ENCODE measurements around the gene CADM1. TPM values are rescaled to one million over a fixed set of nuclear protein-coding genes. Genes with fewer than 3 reads are reported as not detected.

Gene CADM1
- total and polyA plus RNA-seq, 8 donors: 0.58 to 29.7 (median 5.3) TPM

- 76 to 85% (median 84%) methylated on average over 4 of the region's 4 CpGs for WGBS, 5 donors
- intact Hi-C loops (cut with DNase I; ENCODE audit: low total_unique reads): no loop called here
- Histone ChIP-seq H3K9me3 (no peaks in the 10 kb centered on the region), H3K27ac (no peak overlapping the region), H3K36me3 (no peaks in the 10 kb centered on the region), H3K27me3 (no peaks in the 10 kb centered on the region), H3K4me3 (no peak overlapping the region), H3K4me1 (no peaks in the 10 kb centered on the region)
- DNase-seq: no peak
- TF ChIP-seq POLR2AphosphoS5 (IDR thresholded peaks at IDR 0.05) (no peak), CTCF (IDR thresholded peaks at IDR 0.05) (no peak), POLR2A (IDR thresholded peaks at IDR 0.05) (no peak), EP300 (IDR thresholded peaks at IDR 0.05) (no peak)
Observed at GRCh38 chr11:115365907-115366306, 138.3 kb downstream of the CADM1 start.

- DNase-seq: no peak
- TF ChIP-seq POLR2AphosphoS5 (IDR thresholded peaks at IDR 0.05) (no peak), CTCF (IDR thresholded peaks at IDR 0.05) (no peak), EP300 (IDR thresholded peaks at IDR 0.05) (no peak), POLR2A (IDR thresholded peaks at IDR 0.05) (no peak)
- H3K27ac ChIP-seq: no peak overlapping the region
- no peaks in the 10 kb centered on the region for H3K9me3 ChIP-seq
- no peaks in the 10 kb centered on the region for H3K27me3 ChIP-seq
- no peaks in the 10 kb centered on the region for H3K36me3 ChIP-seq
- H3K4me3 ChIP-seq: no peak overlapping the region
- intact Hi-C loops (cut with DNase I; ENCODE audit: low total_unique reads): no loop called here
- WGBS, 5 donors: 80 to 92% (median 82%) methylated on average over 3 of the region's 3 CpGs
- no peaks in the 10 kb centered on the region for H3K4me1 ChIP-seq
Observed at GRCh38 chr11:115364896-115365295, 139.3 kb downstream of the CADM1 start.

GRCh38 chr11:115363921-115364320, 140.3 kb downstream of the CADM1 start:
- no peaks in the 10 kb centered on the region for H3K4me1 ChIP-seq
- no peaks in the 10 kb centered on the region for H3K36me3 ChIP-seq
- intact Hi-C loops (cut with DNase I; ENCODE audit: low total_unique reads): no loop called here

GRCh38 chr11:115363426-115363825, 140.8 kb downstream of the CADM1 start:
- Histone ChIP-seq H3K27me3 (no peaks in the 10 kb centered on the region), H3K4me3 (no peak overlapping the region), H3K4me1 (no peaks in the 10 kb centered on the region), H3K27ac (no peak overlapping the region), H3K36me3 (no peaks in the 10 kb centered on the region), H3K9me3 (no peaks in the 10 kb centered on the region)
- DNase-seq: no peak
- 78 to 89% (median 83%) methylated on average over 2 of the region's 2 CpGs for WGBS, 5 donors
- TF ChIP-seq POLR2AphosphoS5 (IDR thresholded peaks at IDR 0.05) (no peak), POLR2A (IDR thresholded peaks at IDR 0.05) (no peak), CTCF (IDR thresholded peaks at IDR 0.05) (no peak), EP300 (IDR thresholded peaks at IDR 0.05) (no peak)
- intact Hi-C loops (cut with DNase I; ENCODE audit: low total_unique reads): no loop called here

More at GRCh38 chr11:115363921-115364320, 140.3 kb downstream of the CADM1 start:
- Histone ChIP-seq H3K9me3 (no peaks in the 10 kb centered on the region), H3K27ac (no peak overlapping the region), H3K4me3 (no peak overlapping the region), H3K27me3 (no peaks in the 10 kb centered on the region)
- DNase-seq: no peak
- no peak for TF ChIP-seq CTCF (IDR thresholded peaks at IDR 0.05)
- TF ChIP-seq POLR2A (IDR thresholded peaks at IDR 0.05): no peak
- no peak for TF ChIP-seq POLR2AphosphoS5 (IDR thresholded peaks at IDR 0.05)
- TF ChIP-seq EP300 (IDR thresholded peaks at IDR 0.05): no peak
- WGBS, 5 donors: 92 to 95% (median 93%) methylated on average over 3 of the region's 3 CpGs

All from stomach (tissue), 9 donors.